Spleen (tissue), 11 donors: Measurements from ENCODE around the gene KRTAP16-1. TPM values are rescaled to one million over a fixed set of nuclear protein-coding genes. Genes with fewer than 3 reads are reported as not detected.

Experiments used
- DNase-seq: peaks from one replicate; pipeline ENCODE4 v3.0.0-alpha.2; 2020
- H3K27ac ChIP-seq, 8 donors: fragments of 200-600 bp; sonication (generic) in 7 of 8; 1 replicate in 4 of 8; 2 replicates in 4 of 8; pipeline versions ENCODE4 v1.5.0 to v1.8.0; 2016 to 2021; ENCODE audit warnings: inconsistent platforms in 4 of 8, mild to moderate bottlenecking in 4 of 8, moderate library complexity in 1 of 8
- H3K27me3 ChIP-seq, 7 donors: fragments of 200-600 bp; sonication (generic) in 6 of 7; replicated peaks in 1 of 7; 1 replicate in 4 of 7; 2 replicates in 3 of 7; pipeline versions ENCODE4 v1.5.0 to v1.8.0; 2016 to 2021; ENCODE audit warnings: inconsistent platforms in 3 of 7, mild to moderate bottlenecking in 1 of 7
- H3K36me3 ChIP-seq, 6 donors: fragments of 200-600 bp; sonication (generic) in 5 of 6; 1 replicate in 4 of 6; 2 replicates in 2 of 6; pipeline versions ENCODE4 v1.5.0 to v1.8.0; 2016 to 2021; ENCODE audit warnings: inconsistent platforms in 2 of 6
- H3K4me1 ChIP-seq, 6 donors: fragments of 200-600 bp; sonication (generic) in 5 of 6; 1 replicate in 3 of 6; 2 replicates in 3 of 6; pipeline versions ENCODE4 v1.5.0 to v1.8.0; 2016 to 2021; ENCODE audit warnings: inconsistent platforms in 3 of 6
- H3K4me3 ChIP-seq, 8 donors: fragments of 200-600 bp; sonication (generic) in 7 of 8; 1 replicate in 4 of 8; 2 replicates in 4 of 8; pipeline versions ENCODE4 v1.5.0 to v1.8.0; 2016 to 2021; ENCODE audit warnings: inconsistent platforms in 4 of 8, mild to moderate bottlenecking in 4 of 8, moderate library complexity in 2 of 8
- H3K9me3 ChIP-seq, 8 donors: fragments of 200-600 bp; sonication (generic) in 7 of 8; 1 replicate in 4 of 8; 2 replicates in 4 of 8; pipeline versions ENCODE4 v1.5.0 to v1.8.0; 2016 to 2021; ENCODE audit warnings: inconsistent platforms in 4 of 8
- CTCF ChIP-seq, 11 experiments: fragments of 200-600 bp in 7 of 11; fragments of 450-650 bp in 4 of 11; sonication (generic) in 4 of 11; IDR thresholded peaks in 8 of 11; conservative IDR thresholded peaks in 3 of 11; 1 replicate in 7 of 11; 2 replicates in 4 of 11; pipeline versions ENCODE4 v1.4.0 to v1.8.0; 2016 to 2021; ENCODE audit warnings: antibody characterized with exemption in 11 of 11, inconsistent platforms in 4 of 11, mild to moderate bottlenecking in 1 of 11
- POLR2A ChIP-seq, 3 donors: fragments of 450-650 bp; IDR thresholded peaks; one replicate each; pipeline ENCODE4 v1.5.1; 2017; ENCODE audit warnings: antibody characterized with exemption in 3 of 3, mild to moderate bottlenecking in 1 of 3
- POLR2AphosphoS5 ChIP-seq, 3 donors: sonication (generic); formaldehyde crosslinking; IDR thresholded peaks; one replicate each; pipeline ENCODE4 v1.5.1; 2017; ENCODE audit warnings: antibody characterized with exemption in 3 of 3
- WGBS, 5 donors: extraction: QIAGEN DNeasy Blood & Tissue Kit in 3 of 5; methylation state at CpG; one replicate each; pipeline versions ENCODE4 v1.1.5 to v1.1.7; 2013 to 2018; 5-methylcytosine and 5-hydroxymethylcytosine counted together
- intact Hi-C: fragments of 100-400 bp; cut with DNase I; formaldehyde crosslinking; loops from one replicate; pipeline ENCODE4 v1.15.0; 2023; ENCODE audit warnings: low total_unique reads
- polyA plus RNA-seq, 3 donors: library from polyadenylated mRNA; stranded (reverse); fragments of 200-250 nt; gene quantifications; one replicate each; pipeline ENCODE4 v1.2.1, GENCODE V29; 2013
- total RNA-seq, 7 donors: library from RNA; depleted of rRNA in 3 of 7; stranded (reverse); fragments of >200 nt in 3 of 7; fragmentation: NEBNext Ultra II Directional in 4 of 7; extraction: Animal tissue kit (Norgen Biotek cat#: 25700) in 4 of 7; gene quantifications; one replicate each; pipeline versions ENCODE4 v1.1.0 to v1.2.1, GENCODE V29; 2016 to 2021
- donor health status: healthy with polysubstance abuse.
- donor health status: DM: no; HTN: no; CAD: no; lungs with moderate emphysema.
- donor health status: DM: no; HTN: no; CAD: no.
- donor health status: Bipolar disorder and iron deficiency.
- donor health status: healthy.
- donor health status: DM: no; HTN: no; CAD: no.
- donor health status: DM: yes; HTN: yes; CAD: no.

Gene KRTAP16-1
- total and polyA plus RNA-seq, 10 donors, result not detected

DNA sequence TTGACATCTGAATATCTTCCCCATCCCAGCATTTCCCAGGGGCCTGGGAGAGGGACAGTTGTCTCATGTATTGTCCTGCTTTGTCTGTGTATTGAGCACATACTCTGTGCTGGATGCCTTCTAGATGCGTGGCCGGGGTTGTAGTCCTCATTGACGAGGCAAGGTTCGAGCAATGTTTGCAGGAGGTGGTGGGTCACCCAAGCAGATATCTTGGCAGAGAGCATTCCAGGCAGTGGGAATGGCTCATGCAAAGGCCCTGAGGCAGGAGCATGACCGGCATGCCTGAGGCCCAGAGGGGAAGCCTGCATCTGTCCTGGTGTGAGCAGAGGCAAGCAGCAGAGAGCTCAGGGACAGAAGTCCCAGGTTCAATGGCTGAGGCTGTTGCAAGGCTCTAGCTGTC lies 24.0 kb upstream of the KRTAP16-1 start:
- H3K4me3 ChIP-seq, result no peak overlapping the region
- 94 to 96% (median 96%) methylated on average over 4 to 5 of the region's 5 CpGs for WGBS, 5 donors
- TF ChIP-seq POLR2A (IDR thresholded peaks at IDR 0.05) (no peak), POLR2AphosphoS5 (IDR thresholded peaks at IDR 0.05) (no peak), CTCF (IDR thresholded peaks at IDR 0.05 in 8 of 11, conservative IDR thresholded peaks at IDR 0.05 in 3 of 11) (no peak)
- H3K27ac ChIP-seq, result no peak overlapping the region
- no peak for DNase-seq
- intact Hi-C loops, result no loop called here
- H3K4me1 ChIP-seq, result no peaks in the 10 kb centered on the region
- H3K9me3 ChIP-seq, result no peaks in the 10 kb centered on the region
- peaks cover 0 to 6% (median 0%) of the 10 kb centered on the region in 7 donors for H3K27me3 ChIP-seq
- no peaks in the 10 kb centered on the region for H3K36me3 ChIP-seq

DNA sequence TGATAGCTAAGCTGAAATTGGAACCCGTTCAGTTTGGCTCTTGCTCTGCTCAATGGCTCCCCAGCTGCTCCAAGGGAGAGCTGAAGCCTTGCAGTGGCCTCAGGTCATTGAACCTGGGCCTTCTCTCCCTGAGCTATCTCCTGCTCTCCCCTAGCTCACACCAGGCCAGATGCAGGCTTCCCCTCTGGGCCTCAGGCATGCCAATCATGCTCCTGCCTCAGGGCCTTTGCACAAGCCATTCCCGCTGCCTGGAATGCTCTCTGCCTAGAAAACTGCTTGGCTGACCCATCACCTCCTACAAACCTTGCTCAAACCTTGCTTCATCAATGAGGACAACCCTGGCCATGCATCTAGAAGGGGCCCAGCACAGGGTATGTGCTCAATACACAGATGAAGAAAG lies 23.1 kb upstream of the KRTAP16-1 start:
- Histone ChIP-seq H3K36me3 (no peaks in the 10 kb centered on the region), H3K4me1 (no peaks in the 10 kb centered on the region), H3K27ac (no peak overlapping the region), H3K4me3 (no peak overlapping the region), H3K9me3 (no peaks in the 10 kb centered on the region), H3K27me3 (peaks cover 0 to 6% (median 0%) of the 10 kb centered on the region in 7 donors)
- WGBS, 5 donors, result 71 to 86% (median 77%) methylated on average over 1 to 2 of the region's 2 CpGs
- intact Hi-C loops, result no loop called here
- no peak for DNase-seq
- no peak for TF ChIP-seq POLR2A (IDR thresholded peaks at IDR 0.05)
- no peak for TF ChIP-seq CTCF (IDR thresholded peaks at IDR 0.05 in 8 of 11, conservative IDR thresholded peaks at IDR 0.05 in 3 of 11)
- no peak for TF ChIP-seq POLR2AphosphoS5 (IDR thresholded peaks at IDR 0.05)

GRCh38 chr17:41331606-41332005 lies 22.5 kb upstream of the KRTAP16-1 start:
- Histone ChIP-seq H3K4me1 (no peaks in the 10 kb centered on the region), H3K4me3 (no peak overlapping the region), H3K36me3 (no peaks in the 10 kb centered on the region), H3K27me3 (peaks cover 0 to 6% (median 0%) of the 10 kb centered on the region in 7 donors), H3K9me3 (no peaks in the 10 kb centered on the region), H3K27ac (no peak overlapping the region)
- intact Hi-C loops, result no loop called here
- DNase-seq, result no peak
- 65 to 85% (median 78%) methylated on average over 6 to 7 of the region's 7 CpGs for WGBS, 5 donors
- TF ChIP-seq POLR2A (IDR thresholded peaks at IDR 0.05) (no peak), CTCF (IDR thresholded peaks at IDR 0.05 in 8 of 11, conservative IDR thresholded peaks at IDR 0.05 in 3 of 11) (no peak), POLR2AphosphoS5 (IDR thresholded peaks at IDR 0.05) (no peak)

GRCh38 chr17:41329279-41329948 lies 20.3 kb upstream of the KRTAP16-1 start:
- no peaks in the 10 kb centered on the region for H3K4me1 ChIP-seq
- no peaks in the 10 kb centered on the region for H3K9me3 ChIP-seq
- TF ChIP-seq CTCF (IDR thresholded peaks at IDR 0.05 in 8 of 11, conservative IDR thresholded peaks at IDR 0.05 in 3 of 11) (peak; percentile 12 to 77 (median 62)), POLR2AphosphoS5 (IDR thresholded peaks at IDR 0.05) (no peak), POLR2A (IDR thresholded peaks at IDR 0.05) (no peak)
- no peak overlapping the region for H3K4me3 ChIP-seq
- no peaks in the 10 kb centered on the region for H3K27me3 ChIP-seq
- WGBS, 5 donors, result 49 to 68% (median 59%) methylated on average over 12 to 13 of the region's 13 CpGs
- DNase-seq, result no peak
- H3K36me3 ChIP-seq, result no peaks in the 10 kb centered on the region
- H3K27ac ChIP-seq, result no peak overlapping the region
- intact Hi-C loops, result loop anchor here (10.0 kb wide), 1 partner anchor 525 kb away; no protein-coding TSS in a partner anchor
